ENCODE measurements around the gene SMARCD1.

GRCh38 chr12:50081096-50081808, 3.9 kb upstream of the SMARCD1 start:
- TF ChIP-seq YY1 (IDR thresholded peaks at IDR 0.05; ENCODE audit: insufficient read depth, insufficient read length) (no peak), SUZ12 (IDR thresholded peaks at IDR 0.05; ENCODE audit: extremely low read depth, insufficient read depth, insufficient read length) (no peak)
